Omental fat pad (tissue), 4 donors: ENCODE data around the gene PNPLA8. TPM values are rescaled to one million over a fixed set of nuclear protein-coding genes. Genes with fewer than 3 reads are reported as not detected.
A peak's percentile ranks its signal among the peaks of the same experiment; 100 is the strongest.
"Not testable (repeated sequence)": the region's sequence is repeated elsewhere in the genome, so short reads cannot be mapped to it uniquely, and the experiment has no call there.

Experiments used
- ATAC-seq: fragments of 150-250 bp; one replicate; pipeline ENCODE4 v1.9.1; 2016; ENCODE audit warnings: mild to moderate bottlenecking, moderate library complexity; ENCODE audit not compliant: low FRiP score
- DNase-seq: peaks from one replicate; pipeline ENCODE4 v3.0.0-alpha.2; 2019; ENCODE audit warnings: low spot score
- total RNA-seq, 4 donors: library from RNA; depleted of rRNA; stranded (reverse); fragments of >200 nt; gene quantifications; one replicate each; pipeline ENCODE4 v1.1.0, GENCODE V29; 2016
- TF ChIP-seq, protein P1 (sequence below), 3 donors: fragments of 450-650 bp; IDR thresholded peaks; one replicate each; pipeline ENCODE4 v1.5.1; 2016 to 2017; ENCODE audit warnings: antibody characterized with exemption in 3 of 3, mild to moderate bottlenecking in 3 of 3, moderate library complexity in 2 of 3

The PNPLA8 gene
- total RNA-seq, 4 donors from 2014 or later, result 38.8 to 80.6 (median 60.4) TPM

DNA sequence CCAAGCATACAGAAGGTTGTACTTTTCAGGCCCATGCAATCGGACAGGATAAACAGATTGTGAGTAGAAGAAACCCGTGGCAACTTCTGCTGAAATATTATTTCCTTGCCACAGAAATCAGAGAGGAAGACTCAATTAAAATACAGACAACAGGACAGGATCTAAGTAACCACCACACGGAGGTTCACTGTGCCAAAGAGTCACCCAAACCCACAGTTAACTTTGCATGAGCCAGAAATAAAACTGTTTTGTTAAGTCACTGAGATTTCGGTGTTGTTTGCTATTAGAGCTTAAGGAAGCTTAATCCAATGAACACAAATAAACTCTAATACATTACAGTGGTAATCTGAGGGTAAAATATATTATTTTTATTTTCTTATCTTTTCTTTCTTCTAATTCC is 14.0 kb downstream of the PNPLA8 start:
- TF ChIP-seq, protein P1, sequence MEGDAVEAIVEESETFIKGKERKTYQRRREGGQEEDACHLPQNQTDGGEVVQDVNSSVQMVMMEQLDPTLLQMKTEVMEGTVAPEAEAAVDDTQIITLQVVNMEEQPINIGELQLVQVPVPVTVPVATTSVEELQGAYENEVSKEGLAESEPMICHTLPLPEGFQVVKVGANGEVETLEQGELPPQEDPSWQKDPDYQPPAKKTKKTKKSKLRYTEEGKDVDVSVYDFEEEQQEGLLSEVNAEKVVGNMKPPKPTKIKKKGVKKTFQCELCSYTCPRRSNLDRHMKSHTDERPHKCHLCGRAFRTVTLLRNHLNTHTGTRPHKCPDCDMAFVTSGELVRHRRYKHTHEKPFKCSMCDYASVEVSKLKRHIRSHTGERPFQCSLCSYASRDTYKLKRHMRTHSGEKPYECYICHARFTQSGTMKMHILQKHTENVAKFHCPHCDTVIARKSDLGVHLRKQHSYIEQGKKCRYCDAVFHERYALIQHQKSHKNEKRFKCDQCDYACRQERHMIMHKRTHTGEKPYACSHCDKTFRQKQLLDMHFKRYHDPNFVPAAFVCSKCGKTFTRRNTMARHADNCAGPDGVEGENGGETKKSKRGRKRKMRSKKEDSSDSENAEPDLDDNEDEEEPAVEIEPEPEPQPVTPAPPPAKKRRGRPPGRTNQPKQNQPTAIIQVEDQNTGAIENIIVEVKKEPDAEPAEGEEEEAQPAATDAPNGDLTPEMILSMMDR (IDR thresholded peaks at IDR 0.05), result no peak
- DNase-seq (no peak), ATAC-seq (no peak)

DNA sequence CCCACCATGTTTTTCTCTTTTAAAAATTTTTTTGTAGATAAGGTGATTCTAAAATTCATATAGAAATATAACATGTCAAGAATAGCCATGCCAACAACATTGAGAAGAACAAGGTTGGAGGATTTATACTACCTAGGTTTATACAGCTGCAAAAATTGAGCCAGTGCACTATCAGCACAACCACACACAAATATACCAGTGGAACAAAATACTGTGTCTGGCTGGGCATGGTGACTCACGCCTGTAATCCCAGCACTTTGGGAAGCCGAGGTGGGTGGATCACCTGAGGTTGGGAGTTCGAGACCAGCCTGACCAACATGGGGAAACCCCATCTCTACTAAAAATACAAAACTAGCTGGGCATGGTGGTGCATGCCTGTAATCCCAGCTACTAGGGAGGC is 21.4 kb downstream of the PNPLA8 start:
- not testable (repeated sequence) for DNase-seq, ATAC-seq

- no peak for DNase-seq
- TF ChIP-seq, protein P1 (IDR thresholded peaks at IDR 0.05), result no peak
- no peak for ATAC-seq
These were observed 22.6 kb downstream of the PNPLA8 start for GRCh38 chr7:108503112-108504026.

DNA sequence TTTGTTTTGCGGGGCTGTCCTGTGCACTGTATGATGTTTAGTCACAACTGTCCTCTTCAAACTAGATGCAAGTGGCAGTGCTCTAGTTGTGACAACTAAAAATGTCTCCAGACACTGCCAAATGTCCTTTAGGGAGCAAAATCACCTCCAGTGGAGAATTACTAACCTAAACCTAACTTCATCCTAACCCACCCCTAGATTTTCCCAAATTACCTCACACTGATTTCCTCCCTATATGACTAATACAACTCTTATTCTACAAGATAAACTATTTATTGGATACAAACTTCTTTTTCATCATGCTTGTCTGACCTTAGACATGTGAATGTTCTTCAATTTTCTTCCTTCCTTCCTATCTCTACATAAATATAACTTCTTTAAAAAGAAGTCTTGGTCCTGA is 26.4 kb downstream of the PNPLA8 start:
- TF ChIP-seq, protein P1 (IDR thresholded peaks at IDR 0.05), result no peak
- ATAC-seq (peak; percentile 63), DNase-seq (no peak)

DNA sequence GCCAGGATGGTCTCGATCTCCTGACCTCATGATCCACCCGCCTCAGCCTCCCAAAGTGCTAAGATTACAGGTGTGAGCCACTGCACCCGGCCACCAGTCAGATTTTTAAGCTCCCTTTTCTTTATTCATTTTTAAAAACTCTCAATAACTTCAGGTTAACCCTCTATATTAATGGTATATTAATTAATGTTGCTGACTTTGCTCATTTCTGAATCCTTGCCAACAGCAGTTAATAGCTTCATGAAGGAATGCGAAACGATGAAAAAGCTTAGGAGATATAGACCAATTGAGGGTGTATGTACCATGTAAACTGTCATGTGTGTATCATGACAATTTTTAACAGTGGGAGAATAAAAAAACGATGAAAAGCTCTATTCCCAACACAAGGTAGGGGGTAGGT is 27.5 kb downstream of the PNPLA8 start:
- TF ChIP-seq, protein P1 (IDR thresholded peaks at IDR 0.05), result no peak
- DNase-seq (no peak), ATAC-seq (no peak)

DNA sequence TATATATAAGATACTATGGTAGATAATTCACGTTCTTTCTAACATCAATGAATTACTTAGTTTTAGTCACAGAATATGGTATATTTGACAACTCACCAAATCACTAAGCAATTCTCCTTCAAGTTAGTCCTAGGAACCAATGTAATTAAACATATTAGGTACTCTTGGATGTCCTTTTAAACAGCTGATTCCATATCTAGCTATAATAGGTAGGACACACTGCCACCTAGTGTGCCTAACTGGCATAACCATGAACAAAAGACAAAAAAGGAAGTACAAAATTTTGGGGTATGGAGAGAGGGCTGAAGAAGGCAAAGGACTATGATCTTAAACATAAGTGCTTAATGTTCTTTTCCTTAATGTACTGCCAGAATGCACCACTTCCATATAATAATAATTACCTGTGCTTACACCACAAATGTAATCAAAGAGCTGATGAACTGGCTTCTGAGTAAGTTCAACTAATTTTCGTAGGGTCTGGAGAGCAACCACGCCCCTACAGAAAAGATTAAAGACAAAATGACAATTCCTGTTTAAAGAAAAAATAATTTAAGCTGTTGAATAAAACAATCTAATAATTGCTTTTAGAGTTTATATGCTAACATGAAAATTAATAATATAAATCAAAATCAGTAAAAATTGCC is 28.7 kb downstream of the PNPLA8 start:
- ATAC-seq, result no peak
- TF ChIP-seq, protein P1 (IDR thresholded peaks at IDR 0.05), result peak in 1 of 3 donors; percentile 38
- peak; percentile 44 for DNase-seq

- no peak for DNase-seq
- no peak for ATAC-seq
- TF ChIP-seq, protein P1 (IDR thresholded peaks at IDR 0.05), result no peak
These were observed 33.2 kb downstream of the PNPLA8 start for GRCh38 chr7:108492742-108493141.
